RPMI8226 (cell line): Measurements from ENCODE around the gene RUNX1.
A peak's percentile ranks its signal among the peaks of the same experiment; 100 is the strongest.

Experiments used
- DNase-seq: peaks from one replicate; pipeline ENCODE4 v3.0.0-alpha.2; 2015

The RUNX1 gene

GRCh38 chr21:34944015-34944755 lies 104.9 kb downstream of the RUNX1 start:
- no peak for DNase-seq

- no peak for DNase-seq
Observed at GRCh38 chr21:34942911-34943310, 106.2 kb downstream of the RUNX1 start.

GRCh38 chr21:34941162-34941561 lies 107.9 kb downstream of the RUNX1 start:
- DNase-seq: no peak

- DNase-seq: no peak
Observed at GRCh38 chr21:34939673-34940331, 109.3 kb downstream of the RUNX1 start.

- no peak for DNase-seq
Observed at GRCh38 chr21:34938089-34938764, 110.9 kb downstream of the RUNX1 start.

GRCh38 chr21:34936883-34937563 lies 112.1 kb downstream of the RUNX1 start:
- no peak for DNase-seq

GRCh38 chr21:34936371-34936789 lies 112.7 kb downstream of the RUNX1 start:
- no peak for DNase-seq

- DNase-seq: no peak
Observed at GRCh38 chr21:34935898-34936297, 113.2 kb downstream of the RUNX1 start.

GRCh38 chr21:34935452-34935851 lies 113.7 kb downstream of the RUNX1 start:
- DNase-seq: no peak

GRCh38 chr21:34934350-34934749 lies 114.8 kb downstream of the RUNX1 start:
- DNase-seq: no peak

- DNase-seq: peak; percentile 14
Observed at GRCh38 chr21:34933609-34934335, 115.3 kb downstream of the RUNX1 start.

GRCh38 chr21:34932233-34932632 lies 116.9 kb downstream of the RUNX1 start:
- DNase-seq: no peak

- no peak for DNase-seq
Observed at GRCh38 chr21:34930971-34931370, 118.1 kb downstream of the RUNX1 start.

- DNase-seq: no peak
Observed at GRCh38 chr21:34928637-34929036, 120.5 kb downstream of the RUNX1 start.

- DNase-seq: no peak
Observed at GRCh38 chr21:34927992-34928391, 121.1 kb downstream of the RUNX1 start.

- no peak for DNase-seq
Observed at GRCh38 chr21:34926803-34927467, 122.2 kb downstream of the RUNX1 start.

GRCh38 chr21:34925597-34925996 lies 123.5 kb downstream of the RUNX1 start:
- no peak for DNase-seq

GRCh38 chr21:34924771-34925419 lies 124.2 kb downstream of the RUNX1 start:
- no peak for DNase-seq

- DNase-seq: no peak
Observed at GRCh38 chr21:34924194-34924593, 124.9 kb downstream of the RUNX1 start.

GRCh38 chr21:34923626-34924025 lies 125.5 kb downstream of the RUNX1 start:
- DNase-seq: no peak

- DNase-seq: no peak
Observed at GRCh38 chr21:34923202-34923601, 125.9 kb downstream of the RUNX1 start.

GRCh38 chr21:34922479-34922878 lies 126.6 kb downstream of the RUNX1 start:
- DNase-seq: no peak
